ENCODE measurements around the gene CLDN17. TPM values are rescaled to one million over a fixed set of nuclear protein-coding genes. Genes with fewer than 3 reads are reported as not detected.

Gene CLDN17
- polyA plus RNA-seq, 3 donors: not detected

GRCh38 chr21:30211071-30211470 is 44.5 kb upstream of the CLDN17 start:
- intact Hi-C loops (cut with micrococcal nuclease): no loop called here
- 60% methylated on average over 1 of the region's 1 CpG for WGBS (ENCODE audit: insufficient coverage)
- H3K4me3 Mint-ChIP-seq: no peak overlapping the region
- TF ChIP-seq, protein P1, sequence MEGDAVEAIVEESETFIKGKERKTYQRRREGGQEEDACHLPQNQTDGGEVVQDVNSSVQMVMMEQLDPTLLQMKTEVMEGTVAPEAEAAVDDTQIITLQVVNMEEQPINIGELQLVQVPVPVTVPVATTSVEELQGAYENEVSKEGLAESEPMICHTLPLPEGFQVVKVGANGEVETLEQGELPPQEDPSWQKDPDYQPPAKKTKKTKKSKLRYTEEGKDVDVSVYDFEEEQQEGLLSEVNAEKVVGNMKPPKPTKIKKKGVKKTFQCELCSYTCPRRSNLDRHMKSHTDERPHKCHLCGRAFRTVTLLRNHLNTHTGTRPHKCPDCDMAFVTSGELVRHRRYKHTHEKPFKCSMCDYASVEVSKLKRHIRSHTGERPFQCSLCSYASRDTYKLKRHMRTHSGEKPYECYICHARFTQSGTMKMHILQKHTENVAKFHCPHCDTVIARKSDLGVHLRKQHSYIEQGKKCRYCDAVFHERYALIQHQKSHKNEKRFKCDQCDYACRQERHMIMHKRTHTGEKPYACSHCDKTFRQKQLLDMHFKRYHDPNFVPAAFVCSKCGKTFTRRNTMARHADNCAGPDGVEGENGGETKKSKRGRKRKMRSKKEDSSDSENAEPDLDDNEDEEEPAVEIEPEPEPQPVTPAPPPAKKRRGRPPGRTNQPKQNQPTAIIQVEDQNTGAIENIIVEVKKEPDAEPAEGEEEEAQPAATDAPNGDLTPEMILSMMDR (IDR thresholded peaks at IDR 0.05): no peak
- Histone ChIP-seq H3K27me3 (ENCODE audit: control insufficient read depth in 2 of 2, insufficient read depth in 2 of 2, low read length in 2 of 2) (no peaks in the 10 kb centered on the region), H3K27ac (ENCODE audit: low read depth in 1 of 2, low read length in 2 of 2) (no peak overlapping the region), H3K9me3 (replicated peaks in 1 of 2; ENCODE audit: control insufficient read depth in 1 of 2, insufficient read depth in 1 of 2, low read length in 2 of 2) (no peaks in the 10 kb centered on the region), H3K4me2 (replicated peaks; ENCODE audit: extremely low read depth, low read length, poor library complexity, severe bottlenecking) (no peak overlapping the region), H3K9ac (ENCODE audit: insufficient read depth, low read length, poor library complexity, severe bottlenecking) (no peak overlapping the region), H4K20me1 (ENCODE audit: insufficient read depth, low read length) (no peaks in the 10 kb centered on the region), H3K4me3 (replicated peaks in 1 of 3; ENCODE audit: low read depth in 2 of 3, low read length in 3 of 3) (no peak overlapping the region), H2AFZ (ENCODE audit: insufficient read depth, low read depth, low read length, poor library complexity, severe bottlenecking) (no peak overlapping the region), H3K79me2 (ENCODE audit: insufficient read depth, low read length) (no peaks in the 10 kb centered on the region), H3K36me3 (replicated peaks in 1 of 2; ENCODE audit: control insufficient read depth in 1 of 2, insufficient read depth in 2 of 2, low read length in 2 of 2) (no peaks in the 10 kb centered on the region), H3K4me1 (ENCODE audit: control insufficient read depth in 1 of 2, insufficient read depth in 2 of 2, low read length in 2 of 2) (no peaks in the 10 kb centered on the region)
- peaks cover 0 to 8% (median 4%) of the 10 kb centered on the region in 7 donors for H3K9me3 Mint-ChIP-seq
- no peak for DNase-seq
- H3K4me1 Mint-ChIP-seq: no peaks in the 10 kb centered on the region
- no peaks in the 10 kb centered on the region for H3K36me3 Mint-ChIP-seq
- H3K27ac Mint-ChIP-seq: no peak overlapping the region
- no peaks in the 10 kb centered on the region for H3K27me3 Mint-ChIP-seq (ENCODE audit: low read depth in 3 of 3)

DNA sequence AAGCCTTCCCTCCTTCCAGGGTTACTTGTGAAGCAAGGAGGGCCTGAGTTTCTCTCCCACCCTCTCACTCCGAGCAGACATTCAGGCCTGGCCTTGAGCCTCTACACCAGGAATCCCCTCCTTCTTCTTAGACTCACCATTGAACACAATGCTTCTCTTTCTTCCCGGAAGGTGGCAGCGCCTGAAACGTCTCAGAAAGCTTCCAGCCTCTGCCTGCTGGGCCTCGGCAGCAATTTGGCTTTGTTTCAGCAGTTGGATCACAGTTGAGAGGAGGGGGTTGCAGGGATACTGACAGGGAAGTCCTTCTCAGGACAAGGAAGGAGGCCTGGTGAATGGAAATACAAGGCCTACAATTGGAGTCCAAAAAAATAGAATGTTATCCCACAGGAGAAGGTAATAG is 43.0 kb upstream of the CLDN17 start:
- H3K4me1 Mint-ChIP-seq: no peaks in the 10 kb centered on the region

More for the DNA sequence above, 43.0 kb upstream of the CLDN17 start:
- no peak for DNase-seq
- Mint-ChIP-seq H3K36me3 (no peaks in the 10 kb centered on the region), H3K27me3 (ENCODE audit: low read depth in 3 of 3) (no peaks in the 10 kb centered on the region), H3K27ac (peak overlapping the region in 1 of 7 donors; percentile 4), H3K4me3 (no peak overlapping the region), H3K9me3 (peaks cover 0 to 8% (median 2%) of the 10 kb centered on the region in 7 donors)
- H4K20me1 ChIP-seq (ENCODE audit: insufficient read depth, low read length): no peaks in the 10 kb centered on the region
- H3K79me2 ChIP-seq (ENCODE audit: insufficient read depth, low read length): no peaks in the 10 kb centered on the region
- no peaks in the 10 kb centered on the region for H3K4me1 ChIP-seq (ENCODE audit: control insufficient read depth in 1 of 2, insufficient read depth in 2 of 2, low read length in 2 of 2)
- H3K4me2 ChIP-seq (replicated peaks; ENCODE audit: extremely low read depth, low read length, poor library complexity, severe bottlenecking): no peak overlapping the region
- TF ChIP-seq, protein P1 (IDR thresholded peaks at IDR 0.05): no peak
- WGBS (ENCODE audit: insufficient coverage): 74% methylated on average over 5 of the region's 5 CpGs
- H3K27me3 ChIP-seq (ENCODE audit: control insufficient read depth in 2 of 2, insufficient read depth in 2 of 2, low read length in 2 of 2): no peaks in the 10 kb centered on the region
- no peak overlapping the region for H3K9ac ChIP-seq (ENCODE audit: insufficient read depth, low read length, poor library complexity, severe bottlenecking)
- H3K27ac ChIP-seq (ENCODE audit: low read depth in 1 of 2, low read length in 2 of 2): no peak overlapping the region
- intact Hi-C loops (cut with micrococcal nuclease): no loop called here
- H3K9me3 ChIP-seq (replicated peaks in 1 of 2; ENCODE audit: control insufficient read depth in 1 of 2, insufficient read depth in 1 of 2, low read length in 2 of 2): no peaks in the 10 kb centered on the region
- no peak overlapping the region for H2AFZ ChIP-seq (ENCODE audit: insufficient read depth, low read depth, low read length, poor library complexity, severe bottlenecking)
- no peak overlapping the region for H3K4me3 ChIP-seq (replicated peaks in 1 of 3; ENCODE audit: low read depth in 2 of 3, low read length in 3 of 3)
- H3K36me3 ChIP-seq (replicated peaks in 1 of 2; ENCODE audit: control insufficient read depth in 1 of 2, insufficient read depth in 2 of 2, low read length in 2 of 2): no peaks in the 10 kb centered on the region
